Measurements from ENCODE around the gene OCA2.

OCA2 gene

GRCh38 chr15:28120359-28120640, 21.2 kb upstream of the OCA2 start:
- DNase-seq (ENCODE audit: low read depth in 2 of 2): no peak

- no peak for DNase-seq (ENCODE audit: low read depth in 2 of 2)
Observed at GRCh38 chr15:28118531-28118930, 19.4 kb upstream of the OCA2 start.

GRCh38 chr15:28118083-28118482, 19.0 kb upstream of the OCA2 start:
- no peak for DNase-seq (ENCODE audit: low read depth in 2 of 2)

- no peak for DNase-seq (ENCODE audit: low read depth in 2 of 2)
Observed at GRCh38 chr15:28117432-28117990, 18.4 kb upstream of the OCA2 start.

- DNase-seq (ENCODE audit: low read depth in 2 of 2): no peak
Observed at GRCh38 chr15:28116521-28117431, 17.7 kb upstream of the OCA2 start.

- DNase-seq (ENCODE audit: low read depth in 2 of 2): no peak
Observed at GRCh38 chr15:28115871-28116270, 16.8 kb upstream of the OCA2 start.

- no peak for DNase-seq (ENCODE audit: low read depth in 2 of 2)
Observed at GRCh38 chr15:28114721-28115622, 15.9 kb upstream of the OCA2 start.

- DNase-seq (ENCODE audit: low read depth in 2 of 2): no peak
Observed at GRCh38 chr15:28114114-28114455, 15.0 kb upstream of the OCA2 start.

- DNase-seq (ENCODE audit: low read depth in 2 of 2): no peak
Observed at GRCh38 chr15:28113394-28114113, 14.4 kb upstream of the OCA2 start.

GRCh38 chr15:28112962-28113361, 13.8 kb upstream of the OCA2 start:
- DNase-seq (ENCODE audit: low read depth in 2 of 2): no peak

GRCh38 chr15:28112101-28112760, 13.1 kb upstream of the OCA2 start:
- no peak for DNase-seq (ENCODE audit: low read depth in 2 of 2)

GRCh38 chr15:28111543-28111942, 12.4 kb upstream of the OCA2 start:
- no peak for DNase-seq (ENCODE audit: low read depth in 2 of 2)

- DNase-seq (ENCODE audit: low read depth in 2 of 2): no peak
Observed at GRCh38 chr15:28110481-28110881, 11.4 kb upstream of the OCA2 start.

GRCh38 chr15:28109626-28110455, 10.7 kb upstream of the OCA2 start:
- DNase-seq (ENCODE audit: low read depth in 2 of 2): no peak

- DNase-seq (ENCODE audit: low read depth in 2 of 2): no peak
Observed at GRCh38 chr15:28107904-28108275, 8.8 kb upstream of the OCA2 start.

GRCh38 chr15:28107111-28107903, 8.2 kb upstream of the OCA2 start:
- no peak for DNase-seq (ENCODE audit: low read depth in 2 of 2)

- no peak for DNase-seq (ENCODE audit: low read depth in 2 of 2)
Observed at GRCh38 chr15:28106294-28107110, 7.4 kb upstream of the OCA2 start.

GRCh38 chr15:28105793-28106192, 6.7 kb upstream of the OCA2 start:
- DNase-seq (ENCODE audit: low read depth in 2 of 2): no peak

GRCh38 chr15:28105224-28105791, 6.2 kb upstream of the OCA2 start:
- DNase-seq (ENCODE audit: low read depth in 2 of 2): no peak

All from fibroblast of skin of left quadriceps (primary cell).